RWPE1 (cell line): ENCODE results near the gene ICAM2.

Source experiments
- CTCF ChIA-PET: fragments of 350-600 bp; sonication (Branson Sonifier 250); formaldehyde crosslinking; extraction: SDS; loops from one replicate; lab custom pipeline; 2021; lab: Yijun Ruan, JAX
- POLR2A ChIA-PET: fragments of 400-600 bp; formaldehyde crosslinking; extraction: SDS; loops from one replicate; lab custom pipeline; 2020; ENCODE audit warnings: antibody characterized with exemption; ENCODE audit not compliant: low non-redundant PET; lab: Yijun Ruan, JAX
- DNase-seq: peaks from one replicate; pipeline ENCODE4 v3.0.0; 2012; ENCODE audit warnings: low spot score
- H3K27ac ChIP-seq: fragments of 450-650 bp; 2 replicates; pipeline ENCODE4 v1.5.1; 2017
- CTCF ChIP-seq: fragments of 450-650 bp; conservative IDR thresholded peaks from 2 replicates; pipeline ENCODE4 v1.5.1; 2017; ENCODE audit warnings: low read depth, mild to moderate bottlenecking

Gene ICAM2

GRCh38 chr17:63987221-63988126, 33.0 kb downstream of the ICAM2 start:
- DNase-seq = no peak
- no peak for TF ChIP-seq CTCF
- CTCF ChIA-PET = no interaction called here
- H3K27ac ChIP-seq = no peak overlapping the region
- POLR2A ChIA-PET = no interaction called here

GRCh38 chr17:63986821-63987220, 33.6 kb downstream of the ICAM2 start:
- no peak for DNase-seq
- TF ChIP-seq CTCF = no peak
- no peak overlapping the region for H3K27ac ChIP-seq
- POLR2A ChIA-PET = no interaction called here
- CTCF ChIA-PET = no interaction called here

GRCh38 chr17:63985387-63986140, 34.9 kb downstream of the ICAM2 start:
- DNase-seq = no peak
- TF ChIP-seq CTCF = no peak
- CTCF ChIA-PET = interaction anchor here (0.7 to 1.1 kb wide), 5 partner anchors 35 to 520 kb away, joined by 3 to 5 read pairs (median 3); no protein-coding TSS in a partner anchor
- POLR2A ChIA-PET = no interaction called here
- H3K27ac ChIP-seq = peak overlapping the region; percentile 46

GRCh38 chr17:63984651-63985386, 35.6 kb downstream of the ICAM2 start:
- peak overlapping the region; percentile 46 for H3K27ac ChIP-seq
- ChIA-PET CTCF (interaction anchor here (0.7 to 1.1 kb wide), 6 partner anchors 34 to 1489 kb away, joined by 3 to 5 read pairs (median 3); no protein-coding TSS in a partner anchor), POLR2A (no interaction called here)
- no peak for TF ChIP-seq CTCF
- peak; percentile 79 for DNase-seq

GRCh38 chr17:63984236-63984635, 36.2 kb downstream of the ICAM2 start:
- POLR2A ChIA-PET = no interaction called here
- CTCF ChIA-PET = interaction anchor here (0.7 to 1.1 kb wide), 4 partner anchors 37 to 1488 kb away, joined by 3 to 5 read pairs (median 3); no protein-coding TSS in a partner anchor
- H3K27ac ChIP-seq = peak overlapping the region; percentile 46
- TF ChIP-seq CTCF = no peak
- DNase-seq = no peak
